CD8-positive, alpha-beta memory T cell (primary cell): Measurements from ENCODE around the gene TPK1. TPM values are rescaled to one million over a fixed set of nuclear protein-coding genes. Genes with fewer than 3 reads are reported as not detected.

Source experiments
- CTCF ChIA-PET: fragments of 350-600 bp; sonication (Branson Sonifier 250); formaldehyde crosslinking; loops from one replicate; lab custom pipeline; 2021; ENCODE audit warnings: antibody characterized with exemption; lab: Charles Lee
- POLR2A ChIA-PET: fragments of 350-600 bp; sonication (Branson Sonifier 250); formaldehyde crosslinking; loops from one replicate; lab custom pipeline; 2021; ENCODE audit warnings: antibody characterized with exemption; lab: Charles Lee
- DNase-seq, 5 donors: peaks; one replicate each; pipeline versions ENCODE4 v3.0.0 to v3.0.0-alpha.2; 2020 to 2022; ENCODE audit warnings: mixed read lengths in 1 of 5
- H3K27ac ChIP-seq: one replicate; pipeline ENCODE4 v1.7.0; 2013; ENCODE audit warnings: low read depth, mild to moderate bottlenecking, low read length, moderate library complexity
- H3K27me3 ChIP-seq: 2 replicates; pipeline ENCODE4 v1.7.0; 2013; ENCODE audit warnings: low read length, mild to moderate bottlenecking; ENCODE audit not compliant: insufficient read depth, poor library complexity, severe bottlenecking
- H3K36me3 ChIP-seq: 2 replicates; pipeline ENCODE4 v1.7.0; 2013; ENCODE audit warnings: mild to moderate bottlenecking, low read length, moderate library complexity; ENCODE audit not compliant: insufficient read depth
- H3K4me1 ChIP-seq: 2 replicates; pipeline ENCODE4 v1.7.0; 2013; ENCODE audit warnings: mild to moderate bottlenecking, low read length, moderate library complexity; ENCODE audit not compliant: insufficient read depth
- H3K4me3 ChIP-seq: 2 replicates; pipeline ENCODE4 v1.7.0; 2013; ENCODE audit warnings: mild to moderate bottlenecking, low read length
- H3K9me3 ChIP-seq: 2 replicates; pipeline ENCODE4 v1.7.0; 2013; ENCODE audit warnings: mild to moderate bottlenecking, low read length
- H3K27ac Mint-ChIP-seq, 8 donors: one replicate each; pipeline ENCODE4 v1.8.0; 2020 to 2021; ENCODE audit warnings: mixed read lengths in 8 of 8, mild to moderate bottlenecking in 6 of 8, inconsistent platforms in 3 of 8, moderate library complexity in 3 of 8
- H3K27me3 Mint-ChIP-seq, 2 donors: one replicate each; pipeline ENCODE4 v1.8.0; 2020 to 2021; ENCODE audit warnings: mixed read lengths in 2 of 2, mild to moderate bottlenecking in 1 of 2, moderate library complexity in 1 of 2
- H3K36me3 Mint-ChIP-seq, 3 donors: one replicate each; pipeline ENCODE4 v1.8.0; 2020 to 2021; ENCODE audit warnings: mixed read lengths in 3 of 3, inconsistent platforms in 1 of 3, mild to moderate bottlenecking in 1 of 3
- H3K4me1 Mint-ChIP-seq, 3 donors: one replicate each; pipeline ENCODE4 v1.8.0; 2020 to 2021; ENCODE audit warnings: mixed read lengths in 3 of 3, inconsistent platforms in 1 of 3, mild to moderate bottlenecking in 1 of 3
- H3K4me3 Mint-ChIP-seq, 7 donors: one replicate each; pipeline ENCODE4 v1.8.0; 2020 to 2021; ENCODE audit warnings: mixed read lengths in 7 of 7, mild to moderate bottlenecking in 6 of 7, moderate library complexity in 4 of 7, inconsistent platforms in 2 of 7
- H3K9me3 Mint-ChIP-seq, 5 donors: one replicate each; pipeline ENCODE4 v1.8.0; 2020 to 2022; ENCODE audit warnings: mixed read lengths in 5 of 5, mild to moderate bottlenecking in 3 of 5, moderate library complexity in 2 of 5, inconsistent platforms in 1 of 5
- polyA plus RNA-seq: library from polyadenylated mRNA; unstranded; fragments of 300-500 nt; fragmentation: Illumina TruSeq; gene quantifications from one replicate; pipeline ENCODE4 v1.2.3, GENCODE V29; 2021
- total RNA-seq, 2 experiments: library from RNA; stranded (reverse); gene quantifications; one replicate each; pipeline ENCODE4 v1.2.3, GENCODE V29; 2021

The TPK1 gene
- total and polyA plus RNA-seq, 3 experiments from 2014 or later, result 18.0 to 20.1 (median 19.0) TPM

- ChIA-PET CTCF (no interaction called here), POLR2A (no interaction called here)
- H3K9me3 Mint-ChIP-seq, result peaks cover 0 to 6% (median 3%) of the 10 kb centered on the region in 5 donors
- no peak overlapping the region for H3K27ac Mint-ChIP-seq
- no peak for DNase-seq
- Histone ChIP-seq H3K27ac (no peak overlapping the region), H3K4me3 (no peak overlapping the region), H3K9me3 (no peaks in the 10 kb centered on the region), H3K36me3 (no peaks in the 10 kb centered on the region), H3K27me3 (no peaks in the 10 kb centered on the region), H3K4me1 (no peaks in the 10 kb centered on the region)
- no peak overlapping the region for H3K4me3 Mint-ChIP-seq
- peaks cover 13 to 29% (median 21%) of the 10 kb centered on the region in 3 donors for H3K36me3 Mint-ChIP-seq
- no peaks in the 10 kb centered on the region for H3K4me1 Mint-ChIP-seq
- no peaks in the 10 kb centered on the region for H3K27me3 Mint-ChIP-seq
Observed at GRCh38 chr7:144487901-144488300, 348.0 kb downstream of the TPK1 start.

DNA sequence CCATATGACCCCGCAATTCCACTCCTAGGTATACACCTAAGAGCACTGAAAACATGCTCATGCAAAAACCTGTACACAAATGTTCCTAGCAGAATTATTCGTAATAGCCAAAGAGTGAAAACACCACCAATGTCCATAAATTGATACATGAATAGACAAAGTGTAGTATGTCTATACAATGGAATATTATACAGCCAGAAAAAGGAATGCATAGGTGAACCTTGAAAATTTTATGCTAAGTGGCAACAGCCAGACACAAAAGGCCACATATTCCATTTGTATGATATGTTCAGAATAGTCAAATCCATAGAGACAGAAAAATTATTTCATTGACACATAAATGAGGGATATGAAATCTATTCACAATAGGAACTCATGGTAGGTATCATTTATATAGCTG is 351.4 kb downstream of the TPK1 start:
- Histone ChIP-seq H3K9me3 (no peaks in the 10 kb centered on the region), H3K36me3 (no peaks in the 10 kb centered on the region), H3K27ac (no peak overlapping the region), H3K27me3 (no peaks in the 10 kb centered on the region), H3K4me3 (no peak overlapping the region), H3K4me1 (no peaks in the 10 kb centered on the region)
- POLR2A ChIA-PET, result no interaction called here
- no peak overlapping the region for H3K27ac Mint-ChIP-seq
- CTCF ChIA-PET, result no interaction called here
- no peak for DNase-seq
- H3K9me3 Mint-ChIP-seq, result peaks cover 0 to 6% (median 3%) of the 10 kb centered on the region in 5 donors
- H3K36me3 Mint-ChIP-seq, result peaks cover 10 to 18% (median 17%) of the 10 kb centered on the region in 3 donors
- no peak overlapping the region for H3K4me3 Mint-ChIP-seq
- H3K4me1 Mint-ChIP-seq, result no peaks in the 10 kb centered on the region
- peaks cover 0 to 1% of the 10 kb centered on the region in 2 donors for H3K27me3 Mint-ChIP-seq

DNA sequence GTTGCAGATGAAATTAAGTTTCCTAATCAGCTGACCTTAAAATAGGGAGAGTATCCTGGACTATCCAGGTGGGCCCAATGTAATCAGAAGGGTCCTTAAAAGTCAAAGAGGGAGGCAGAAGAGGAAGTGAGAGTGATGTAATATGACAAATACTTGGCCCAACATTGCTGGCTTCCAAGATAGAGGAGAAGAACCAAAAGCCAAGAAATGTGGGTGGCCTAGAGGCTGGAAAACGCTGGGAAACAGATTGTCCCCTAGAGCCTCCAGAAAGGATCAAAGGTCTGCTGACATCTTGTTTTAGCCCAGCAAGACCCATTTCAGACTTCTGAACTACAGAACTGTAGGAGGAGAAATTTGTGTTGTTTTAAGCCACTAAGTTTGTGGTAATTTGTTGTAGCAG is 352.7 kb downstream of the TPK1 start:
- ChIA-PET CTCF (no interaction called here), POLR2A (no interaction called here)
- DNase-seq, result no peak
- Histone ChIP-seq H3K27me3 (no peaks in the 10 kb centered on the region), H3K9me3 (no peaks in the 10 kb centered on the region), H3K4me3 (no peak overlapping the region), H3K36me3 (no peaks in the 10 kb centered on the region), H3K4me1 (no peaks in the 10 kb centered on the region), H3K27ac (no peak overlapping the region)
- peaks cover 0 to 1% of the 10 kb centered on the region in 2 donors for H3K27me3 Mint-ChIP-seq
- peaks cover 0 to 6% (median 3%) of the 10 kb centered on the region in 5 donors for H3K9me3 Mint-ChIP-seq
- H3K27ac Mint-ChIP-seq, result no peak overlapping the region
- H3K36me3 Mint-ChIP-seq, result peaks cover 10 to 16% (median 11%) of the 10 kb centered on the region in 3 donors
- no peak overlapping the region for H3K4me3 Mint-ChIP-seq
- no peaks in the 10 kb centered on the region for H3K4me1 Mint-ChIP-seq

- Histone ChIP-seq H3K27ac (no peak overlapping the region), H3K4me3 (no peak overlapping the region), H3K9me3 (no peaks in the 10 kb centered on the region), H3K4me1 (no peaks in the 10 kb centered on the region), H3K36me3 (no peaks in the 10 kb centered on the region), H3K27me3 (no peaks in the 10 kb centered on the region)
- DNase-seq, result no peak
- CTCF ChIA-PET, result no interaction called here
- H3K4me3 Mint-ChIP-seq, result no peak overlapping the region
- H3K9me3 Mint-ChIP-seq, result peaks cover 0 to 6% (median 3%) of the 10 kb centered on the region in 5 donors
- H3K4me1 Mint-ChIP-seq, result no peaks in the 10 kb centered on the region
- H3K27me3 Mint-ChIP-seq, result peaks cover 0 to 1% of the 10 kb centered on the region in 2 donors
- POLR2A ChIA-PET, result no interaction called here
- peaks cover 5 to 13% (median 9%) of the 10 kb centered on the region in 3 donors for H3K36me3 Mint-ChIP-seq
- H3K27ac Mint-ChIP-seq, result no peak overlapping the region
Observed at GRCh38 chr7:144481833-144482232, 354.0 kb downstream of the TPK1 start.

- Mint-ChIP-seq H3K27me3 (peaks cover 0 to 1% of the 10 kb centered on the region in 2 donors), H3K4me1 (no peaks in the 10 kb centered on the region), H3K4me3 (no peak overlapping the region), H3K27ac (peak overlapping the region in 1 of 8 donors; percentile 35), H3K36me3 (peaks cover 0 to 8% (median 1%) of the 10 kb centered on the region in 3 donors), H3K9me3 (no peaks in the 10 kb centered on the region)
- ChIA-PET CTCF (no interaction called here), POLR2A (no interaction called here)
- no peaks in the 10 kb centered on the region for H3K27me3 ChIP-seq
- H3K27ac ChIP-seq, result no peak overlapping the region
- H3K4me1 ChIP-seq, result no peaks in the 10 kb centered on the region
- no peak for DNase-seq
- H3K4me3 ChIP-seq, result no peak overlapping the region
- H3K36me3 ChIP-seq, result no peaks in the 10 kb centered on the region
- H3K9me3 ChIP-seq, result no peaks in the 10 kb centered on the region
Observed at GRCh38 chr7:144477348-144477747, 358.5 kb downstream of the TPK1 start.

DNA sequence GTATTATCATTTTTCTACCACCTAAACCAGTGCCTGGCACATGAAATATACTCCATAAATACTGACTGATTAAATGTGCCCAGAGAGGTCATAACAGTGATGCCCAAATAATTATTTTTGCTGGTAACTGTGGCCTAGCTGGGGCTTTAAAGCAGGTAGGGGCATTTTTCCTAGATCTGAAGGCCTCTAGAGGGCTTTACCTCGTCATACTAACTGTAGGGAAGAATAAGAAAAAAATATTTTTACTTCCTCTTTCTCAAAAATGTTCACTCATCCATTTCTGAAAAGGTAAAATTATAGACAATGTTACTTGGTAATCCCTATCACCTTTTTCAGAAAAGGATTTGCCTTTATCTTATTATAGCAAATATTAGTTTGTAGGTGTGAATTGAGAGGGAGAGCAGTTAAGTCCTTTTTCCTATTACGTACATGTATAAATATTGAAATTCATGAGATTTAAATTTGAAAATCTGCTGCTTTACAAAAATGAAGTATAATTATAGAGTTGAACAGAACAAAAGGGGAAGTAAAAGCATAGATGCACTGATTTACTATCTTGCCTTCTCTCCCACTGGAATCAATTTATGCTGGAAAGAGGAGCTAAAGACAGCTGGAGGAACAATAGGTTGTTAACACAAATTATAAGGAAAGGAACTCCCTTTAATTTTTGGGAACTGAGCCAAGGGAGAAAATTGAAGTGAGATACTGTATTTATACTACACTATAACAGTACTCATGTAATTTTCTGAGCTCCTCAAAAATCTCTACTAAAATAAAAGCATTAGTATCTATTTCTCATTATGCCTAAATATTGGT is 360.8 kb downstream of the TPK1 start:
- H3K27ac ChIP-seq, result no peak overlapping the region
- H3K4me1 Mint-ChIP-seq, result no peaks in the 10 kb centered on the region
- H3K4me3 ChIP-seq, result no peak overlapping the region
- ChIA-PET POLR2A (no interaction called here), CTCF (no interaction called here)
- H3K9me3 ChIP-seq, result no peaks in the 10 kb centered on the region
- H3K36me3 ChIP-seq, result no peaks in the 10 kb centered on the region
- no peaks in the 10 kb centered on the region for H3K27me3 Mint-ChIP-seq
- DNase-seq, result no peak
- H3K4me3 Mint-ChIP-seq, result no peak overlapping the region
- peaks cover 1 to 8% (median 7%) of the 10 kb centered on the region in 3 donors for H3K36me3 Mint-ChIP-seq
- no peaks in the 10 kb centered on the region for H3K9me3 Mint-ChIP-seq
- H3K4me1 ChIP-seq, result no peaks in the 10 kb centered on the region
- H3K27ac Mint-ChIP-seq, result no peak overlapping the region
- no peaks in the 10 kb centered on the region for H3K27me3 ChIP-seq

- no peaks in the 10 kb centered on the region for H3K27me3 ChIP-seq
- no peak overlapping the region for H3K4me3 Mint-ChIP-seq
- no peaks in the 10 kb centered on the region for H3K27me3 Mint-ChIP-seq
- ChIA-PET CTCF (no interaction called here), POLR2A (no interaction called here)
- H3K36me3 Mint-ChIP-seq, result peaks cover 0 to 7% (median 5%) of the 10 kb centered on the region in 3 donors
- H3K4me3 ChIP-seq, result no peak overlapping the region
- H3K9me3 Mint-ChIP-seq, result no peaks in the 10 kb centered on the region
- no peak overlapping the region for H3K27ac ChIP-seq
- no peak for DNase-seq
- no peaks in the 10 kb centered on the region for H3K4me1 Mint-ChIP-seq
- no peaks in the 10 kb centered on the region for H3K4me1 ChIP-seq
- H3K27ac Mint-ChIP-seq, result no peak overlapping the region
- no peaks in the 10 kb centered on the region for H3K9me3 ChIP-seq
- H3K36me3 ChIP-seq, result no peaks in the 10 kb centered on the region
Observed at GRCh38 chr7:144474363-144474762, 361.5 kb downstream of the TPK1 start.

DNA sequence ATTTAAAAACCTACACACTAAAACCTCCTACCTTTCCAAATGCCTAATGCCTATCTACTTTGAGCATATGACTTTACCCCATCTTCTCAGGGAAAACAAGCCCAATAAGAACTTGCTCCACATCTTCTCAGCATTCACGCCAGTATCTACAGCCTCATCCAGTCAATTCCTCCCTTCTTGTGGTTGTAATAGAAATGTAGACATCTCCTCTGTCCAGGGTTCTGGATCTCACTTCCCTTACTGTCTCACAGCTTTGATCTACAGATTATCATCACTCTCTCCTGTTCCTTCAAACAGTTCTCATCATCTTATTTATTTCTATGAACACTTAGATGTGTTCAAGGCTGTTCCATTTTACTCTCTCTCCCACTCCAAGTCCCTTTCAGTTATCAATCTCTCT is 361.9 kb downstream of the TPK1 start:
- Histone ChIP-seq H3K27ac (no peak overlapping the region), H3K4me1 (no peaks in the 10 kb centered on the region), H3K9me3 (no peaks in the 10 kb centered on the region), H3K36me3 (no peaks in the 10 kb centered on the region), H3K27me3 (no peaks in the 10 kb centered on the region), H3K4me3 (no peak overlapping the region)
- Mint-ChIP-seq H3K36me3 (peaks cover 0 to 11% (median 7%) of the 10 kb centered on the region in 3 donors), H3K9me3 (no peaks in the 10 kb centered on the region), H3K27ac (no peak overlapping the region), H3K4me3 (no peak overlapping the region), H3K27me3 (no peaks in the 10 kb centered on the region), H3K4me1 (no peaks in the 10 kb centered on the region)
- ChIA-PET POLR2A (no interaction called here), CTCF (no interaction called here)
- DNase-seq, result no peak
